OCI-LY1 (cell line): ENCODE measurements around the gene ATP4A.

Experiments used
- H2AFZ ChIP-seq: fragments of 200-600 bp; sonication (generic), shearing (Covaris generic); 2 replicates; pipeline ENCODE4 v1.6.0; 2014; ENCODE audit warnings: antibody characterized with exemption, mild to moderate bottlenecking, low read length
- H3F3A ChIP-seq: fragments of 200-600 bp; sonication (generic), shearing (Covaris generic); 2 replicates; pipeline ENCODE4 v1.6.0; 2014; ENCODE audit warnings: mild to moderate bottlenecking, antibody characterized with exemption, low read length, moderate library complexity; ENCODE audit not compliant: insufficient read depth
- H3K27ac ChIP-seq: fragments of 200-600 bp; sonication (generic); 2 replicates; pipeline ENCODE4 v1.5.1; 2014; ENCODE audit warnings: low read length, mixed run types, mild to moderate bottlenecking, low read depth; ENCODE audit not compliant: poor library complexity, severe bottlenecking
- H3K27me3 ChIP-seq: fragments of 200-600 bp; sonication (generic); 2 replicates; pipeline ENCODE4 v1.6.0; 2014; ENCODE audit warnings: antibody characterized with exemption, mild to moderate bottlenecking, low read length, moderate library complexity; ENCODE audit not compliant: insufficient read depth
- H3K36me3 ChIP-seq: fragments of 200-600 bp; sonication (generic); 2 replicates; pipeline ENCODE4 v1.6.1; 2014; ENCODE audit warnings: mild to moderate bottlenecking, antibody characterized with exemption, low read length, moderate library complexity, mixed read lengths; ENCODE audit not compliant: insufficient read depth
- H3K4me1 ChIP-seq: fragments of 200-600 bp; sonication (generic); 2 replicates; pipeline ENCODE4 v1.5.1; 2014; ENCODE audit warnings: mild to moderate bottlenecking, low read length, moderate library complexity; ENCODE audit not compliant: insufficient read depth, severe bottlenecking
- H3K4me2 ChIP-seq: fragments of 200-600 bp; sonication (generic), shearing (Covaris generic); 2 replicates; pipeline ENCODE4 v1.6.1; 2014; ENCODE audit warnings: low read length
- H3K4me3 ChIP-seq: fragments of 200-600 bp; sonication (generic); 2 replicates; pipeline ENCODE4 v1.5.1; 2014; ENCODE audit warnings: low read length, low read depth, mild to moderate bottlenecking, mixed read lengths; ENCODE audit not compliant: poor library complexity, severe bottlenecking
- H3K79me2 ChIP-seq: fragments of 200-600 bp; shearing (Covaris generic); 2 replicates; pipeline ENCODE4 v1.6.1; 2016; ENCODE audit warnings: mixed run types, low read length, mixed read lengths; ENCODE audit not compliant: insufficient read depth
- H3K9ac ChIP-seq: fragments of 200-600 bp; sonication (generic), shearing (Covaris generic); 2 replicates; pipeline ENCODE4 v1.6.1; 2014; ENCODE audit warnings: mild to moderate bottlenecking, low read length, mixed read lengths
- H3K9me2 ChIP-seq: fragments of 200-600 bp; sonication (generic), shearing (Covaris generic); 2 replicates; pipeline ENCODE4 v1.6.1; 2014; ENCODE audit warnings: low read depth, mild to moderate bottlenecking, low read length, mixed read lengths
- H3K9me3 ChIP-seq: fragments of 200-600 bp; shearing (Covaris generic); 2 replicates; pipeline ENCODE4 v1.6.1; 2014; ENCODE audit warnings: low read length, mixed read lengths
- H4K20me1 ChIP-seq: fragments of 200-600 bp; sonication (generic), shearing (Covaris generic); 2 replicates; pipeline ENCODE4 v1.6.0; 2016; ENCODE audit warnings: mild to moderate bottlenecking, low read length; ENCODE audit not compliant: insufficient read depth
- CTCF ChIP-seq: fragments of 200-600 bp; sonication (generic), shearing (Covaris generic); IDR thresholded peaks from 2 replicates; pipeline ENCODE4 v1.5.1; 2017; ENCODE audit warnings: mild to moderate bottlenecking, antibody characterized with exemption, low read length, moderate library complexity, mixed read lengths
- EZH2 ChIP-seq: fragments of 200-600 bp; sonication (generic), shearing (Covaris generic); IDR thresholded peaks from 2 replicates; pipeline ENCODE4 v1.8.0; 2017; ENCODE audit warnings: borderline replicate concordance, mixed run types, mild to moderate bottlenecking, antibody characterized with exemption, low read length, moderate library complexity, mixed read lengths

ATP4A gene

GRCh38 chr19:35539850-35540249 lies 23.6 kb downstream of the ATP4A start:
- no peak overlapping the region for H3K4me3 ChIP-seq
- TF ChIP-seq CTCF (no peak), EZH2 (no peak)
- no peak overlapping the region for H3K9ac ChIP-seq
- H2AFZ ChIP-seq = no peak overlapping the region
- no peaks in the 10 kb centered on the region for H3F3A ChIP-seq
- peaks cover 26% of the 10 kb centered on the region for H3K4me1 ChIP-seq
- H4K20me1 ChIP-seq = no peaks in the 10 kb centered on the region
- no peaks in the 10 kb centered on the region for H3K79me2 ChIP-seq
- no peaks in the 10 kb centered on the region for H3K9me3 ChIP-seq
- no peaks in the 10 kb centered on the region for H3K27me3 ChIP-seq
- no peak overlapping the region for H3K27ac ChIP-seq
- no peak overlapping the region for H3K4me2 ChIP-seq
- H3K9me2 ChIP-seq = no peaks in the 10 kb centered on the region
- peaks cover 11% of the 10 kb centered on the region; the same call in 1 of the 2 replicates for H3K36me3 ChIP-seq

- H2AFZ ChIP-seq = no peak overlapping the region
- TF ChIP-seq EZH2 = no peak
- H3K4me2 ChIP-seq = no peak overlapping the region
- H3K9me3 ChIP-seq = no peaks in the 10 kb centered on the region
- no peak overlapping the region for H3K4me3 ChIP-seq
- H3K36me3 ChIP-seq = peaks cover 11% of the 10 kb centered on the region; the same call in 1 of the 2 replicates
- no peak overlapping the region for H3K27ac ChIP-seq
- no peaks in the 10 kb centered on the region for H3F3A ChIP-seq
- H3K4me1 ChIP-seq = peaks cover 21% of the 10 kb centered on the region
- H3K79me2 ChIP-seq = no peaks in the 10 kb centered on the region
- H3K27me3 ChIP-seq = no peaks in the 10 kb centered on the region
- no peak overlapping the region for H3K9ac ChIP-seq
- no peaks in the 10 kb centered on the region for H4K20me1 ChIP-seq
- no peaks in the 10 kb centered on the region for H3K9me2 ChIP-seq
Measured at GRCh38 chr19:35539314-35539713, 24.1 kb downstream of the ATP4A start.

- Histone ChIP-seq H3K9ac (no peak overlapping the region), H3K79me2 (no peaks in the 10 kb centered on the region), H3K9me3 (no peaks in the 10 kb centered on the region), H3K4me1 (no peaks in the 10 kb centered on the region), H3K9me2 (no peaks in the 10 kb centered on the region), H3F3A (no peaks in the 10 kb centered on the region), H3K4me3 (no peak overlapping the region), H3K36me3 (no peaks in the 10 kb centered on the region), H3K27me3 (no peaks in the 10 kb centered on the region), H2AFZ (no peak overlapping the region), H4K20me1 (no peaks in the 10 kb centered on the region), H3K27ac (no peak overlapping the region), H3K4me2 (no peak overlapping the region)
- no peak for TF ChIP-seq EZH2
- TF ChIP-seq CTCF = no peak
Measured at GRCh38 chr19:35534803-35535480, 28.5 kb downstream of the ATP4A start.

GRCh38 chr19:35533822-35534392 lies 29.6 kb downstream of the ATP4A start:
- Histone ChIP-seq H3K9me2 (no peaks in the 10 kb centered on the region), H3K4me3 (no peak overlapping the region), H3K27me3 (no peaks in the 10 kb centered on the region), H3K27ac (no peak overlapping the region), H3K4me1 (no peaks in the 10 kb centered on the region), H3K36me3 (no peaks in the 10 kb centered on the region), H3K79me2 (no peaks in the 10 kb centered on the region), H3K4me2 (no peak overlapping the region), H3K9me3 (no peaks in the 10 kb centered on the region), H3K9ac (no peak overlapping the region), H2AFZ (no peak overlapping the region), H4K20me1 (no peaks in the 10 kb centered on the region), H3F3A (no peaks in the 10 kb centered on the region)
- TF ChIP-seq CTCF (no peak), EZH2 (no peak)
